OCI-LY1 (cell line): ENCODE results near the gene FN1.

Experiments
- H2AFZ ChIP-seq: fragments of 200-600 bp; sonication (generic), shearing (Covaris generic); 2 replicates; pipeline ENCODE4 v1.6.0; 2014; ENCODE audit warnings: antibody characterized with exemption, mild to moderate bottlenecking, low read length
- H3F3A ChIP-seq: fragments of 200-600 bp; sonication (generic), shearing (Covaris generic); 2 replicates; pipeline ENCODE4 v1.6.0; 2014; ENCODE audit warnings: mild to moderate bottlenecking, antibody characterized with exemption, low read length, moderate library complexity; ENCODE audit not compliant: insufficient read depth
- H3K27ac ChIP-seq: fragments of 200-600 bp; sonication (generic); 2 replicates; pipeline ENCODE4 v1.5.1; 2014; ENCODE audit warnings: low read length, mixed run types, mild to moderate bottlenecking, low read depth; ENCODE audit not compliant: poor library complexity, severe bottlenecking
- H3K27me3 ChIP-seq: fragments of 200-600 bp; sonication (generic); 2 replicates; pipeline ENCODE4 v1.6.0; 2014; ENCODE audit warnings: antibody characterized with exemption, mild to moderate bottlenecking, low read length, moderate library complexity; ENCODE audit not compliant: insufficient read depth
- H3K36me3 ChIP-seq: fragments of 200-600 bp; sonication (generic); 2 replicates; pipeline ENCODE4 v1.6.1; 2014; ENCODE audit warnings: mild to moderate bottlenecking, antibody characterized with exemption, low read length, moderate library complexity, mixed read lengths; ENCODE audit not compliant: insufficient read depth
- H3K4me1 ChIP-seq: fragments of 200-600 bp; sonication (generic); 2 replicates; pipeline ENCODE4 v1.5.1; 2014; ENCODE audit warnings: mild to moderate bottlenecking, low read length, moderate library complexity; ENCODE audit not compliant: insufficient read depth, severe bottlenecking
- H3K4me2 ChIP-seq: fragments of 200-600 bp; sonication (generic), shearing (Covaris generic); 2 replicates; pipeline ENCODE4 v1.6.1; 2014; ENCODE audit warnings: low read length
- H3K4me3 ChIP-seq: fragments of 200-600 bp; sonication (generic); 2 replicates; pipeline ENCODE4 v1.5.1; 2014; ENCODE audit warnings: low read length, low read depth, mild to moderate bottlenecking, mixed read lengths; ENCODE audit not compliant: poor library complexity, severe bottlenecking
- H3K79me2 ChIP-seq: fragments of 200-600 bp; shearing (Covaris generic); 2 replicates; pipeline ENCODE4 v1.6.1; 2016; ENCODE audit warnings: mixed run types, low read length, mixed read lengths; ENCODE audit not compliant: insufficient read depth
- H3K9ac ChIP-seq: fragments of 200-600 bp; sonication (generic), shearing (Covaris generic); 2 replicates; pipeline ENCODE4 v1.6.1; 2014; ENCODE audit warnings: mild to moderate bottlenecking, low read length, mixed read lengths
- H3K9me2 ChIP-seq: fragments of 200-600 bp; sonication (generic), shearing (Covaris generic); 2 replicates; pipeline ENCODE4 v1.6.1; 2014; ENCODE audit warnings: low read depth, mild to moderate bottlenecking, low read length, mixed read lengths
- H3K9me3 ChIP-seq: fragments of 200-600 bp; shearing (Covaris generic); 2 replicates; pipeline ENCODE4 v1.6.1; 2014; ENCODE audit warnings: low read length, mixed read lengths
- H4K20me1 ChIP-seq: fragments of 200-600 bp; sonication (generic), shearing (Covaris generic); 2 replicates; pipeline ENCODE4 v1.6.0; 2016; ENCODE audit warnings: mild to moderate bottlenecking, low read length; ENCODE audit not compliant: insufficient read depth
- CTCF ChIP-seq: fragments of 200-600 bp; sonication (generic), shearing (Covaris generic); IDR thresholded peaks from 2 replicates; pipeline ENCODE4 v1.5.1; 2017; ENCODE audit warnings: mild to moderate bottlenecking, antibody characterized with exemption, low read length, moderate library complexity, mixed read lengths
- EZH2 ChIP-seq: fragments of 200-600 bp; sonication (generic), shearing (Covaris generic); IDR thresholded peaks from 2 replicates; pipeline ENCODE4 v1.8.0; 2017; ENCODE audit warnings: borderline replicate concordance, mixed run types, mild to moderate bottlenecking, antibody characterized with exemption, low read length, moderate library complexity, mixed read lengths

Gene FN1

GRCh38 chr2:215359576-215359922, 76.3 kb downstream of the FN1 start:
- Histone ChIP-seq H3K79me2 (no peaks in the 10 kb centered on the region), H3F3A (no peaks in the 10 kb centered on the region), H3K9me3 (no peaks in the 10 kb centered on the region), H3K9me2 (no peaks in the 10 kb centered on the region), H3K9ac (no peak overlapping the region), H3K36me3 (peaks cover 55% of the 10 kb centered on the region), H3K4me3 (no peak overlapping the region), H3K4me1 (no peaks in the 10 kb centered on the region), H3K4me2 (no peak overlapping the region), H2AFZ (no peak overlapping the region), H3K27ac (no peak overlapping the region), H4K20me1 (no peaks in the 10 kb centered on the region), H3K27me3 (no peaks in the 10 kb centered on the region)
- TF ChIP-seq CTCF, result no peak
- TF ChIP-seq EZH2, result no peak

GRCh38 chr2:215358891-215359575, 76.8 kb downstream of the FN1 start:
- H3K9me3 ChIP-seq, result no peaks in the 10 kb centered on the region
- no peaks in the 10 kb centered on the region for H3K27me3 ChIP-seq
- H3K4me3 ChIP-seq, result no peak overlapping the region
- H3F3A ChIP-seq, result no peaks in the 10 kb centered on the region
- H3K4me2 ChIP-seq, result no peak overlapping the region
- H4K20me1 ChIP-seq, result no peaks in the 10 kb centered on the region
- no peak overlapping the region for H2AFZ ChIP-seq
- no peak for TF ChIP-seq EZH2
- no peak for TF ChIP-seq CTCF
- no peaks in the 10 kb centered on the region for H3K9me2 ChIP-seq
- H3K79me2 ChIP-seq, result no peaks in the 10 kb centered on the region
- H3K36me3 ChIP-seq, result peaks cover 53% of the 10 kb centered on the region
- H3K27ac ChIP-seq, result no peak overlapping the region
- H3K9ac ChIP-seq, result no peak overlapping the region
- H3K4me1 ChIP-seq, result no peaks in the 10 kb centered on the region

- Histone ChIP-seq H3K79me2 (no peaks in the 10 kb centered on the region), H3K9me2 (no peaks in the 10 kb centered on the region), H3K4me3 (no peak overlapping the region), H2AFZ (no peak overlapping the region), H3K9ac (no peak overlapping the region), H3K27ac (no peak overlapping the region), H3K4me2 (no peak overlapping the region), H4K20me1 (no peaks in the 10 kb centered on the region), H3K36me3 (peaks cover 49% of the 10 kb centered on the region), H3K27me3 (no peaks in the 10 kb centered on the region), H3K4me1 (no peaks in the 10 kb centered on the region), H3F3A (no peaks in the 10 kb centered on the region), H3K9me3 (no peaks in the 10 kb centered on the region)
- TF ChIP-seq EZH2 (no peak), CTCF (no peak)
These were observed 77.5 kb downstream of the FN1 start for GRCh38 chr2:215358312-215358845.
